Right lobe of liver (tissue), 4 donors: ENCODE measurements around the gene HSP90AB1.

Experiments used
- POLR2A ChIP-seq: fragments of 450-650 bp; IDR thresholded peaks from one replicate; pipeline ENCODE4 v1.6.1; 2017; ENCODE audit warnings: antibody characterized with exemption, mild to moderate bottlenecking
- TF ChIP-seq, protein P1 (sequence below), 4 donors: fragments of 200-600 bp in 3 of 4; fragments of 450-650 bp in 1 of 4; IDR thresholded peaks; one replicate each; pipeline versions ENCODE4 v1.5.1 to v1.8.0; 2016 to 2022; ENCODE audit warnings: antibody characterized with exemption in 4 of 4, mild to moderate bottlenecking in 2 of 4
- donor health status: DM: no; HTN: no; CAD: no.
- donor health status: DM: no; HTN: no; CAD: no.
- donor health status: DM: no; HTN: yes; CAD: no.

DNA sequence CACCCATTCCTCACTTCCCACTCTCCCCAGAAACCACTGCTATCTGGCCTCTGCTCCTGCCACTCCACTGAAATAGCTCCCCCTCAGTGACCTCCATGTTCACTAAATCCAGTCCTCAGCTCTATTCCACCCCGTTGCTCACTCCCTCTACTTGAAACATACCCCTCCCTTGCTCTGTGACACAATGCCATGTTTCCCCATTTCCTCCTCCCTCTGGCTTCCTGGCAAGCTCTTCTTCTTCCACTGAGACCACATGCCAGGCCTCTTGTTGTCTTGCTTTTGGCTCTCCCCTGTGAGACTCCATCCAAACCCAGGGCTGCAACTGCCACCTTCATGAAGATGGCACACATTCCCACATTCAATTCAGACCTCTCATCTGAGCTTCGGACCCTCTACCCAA lies 37.2 kb downstream of the HSP90AB1 start:
- TF ChIP-seq, protein P1, sequence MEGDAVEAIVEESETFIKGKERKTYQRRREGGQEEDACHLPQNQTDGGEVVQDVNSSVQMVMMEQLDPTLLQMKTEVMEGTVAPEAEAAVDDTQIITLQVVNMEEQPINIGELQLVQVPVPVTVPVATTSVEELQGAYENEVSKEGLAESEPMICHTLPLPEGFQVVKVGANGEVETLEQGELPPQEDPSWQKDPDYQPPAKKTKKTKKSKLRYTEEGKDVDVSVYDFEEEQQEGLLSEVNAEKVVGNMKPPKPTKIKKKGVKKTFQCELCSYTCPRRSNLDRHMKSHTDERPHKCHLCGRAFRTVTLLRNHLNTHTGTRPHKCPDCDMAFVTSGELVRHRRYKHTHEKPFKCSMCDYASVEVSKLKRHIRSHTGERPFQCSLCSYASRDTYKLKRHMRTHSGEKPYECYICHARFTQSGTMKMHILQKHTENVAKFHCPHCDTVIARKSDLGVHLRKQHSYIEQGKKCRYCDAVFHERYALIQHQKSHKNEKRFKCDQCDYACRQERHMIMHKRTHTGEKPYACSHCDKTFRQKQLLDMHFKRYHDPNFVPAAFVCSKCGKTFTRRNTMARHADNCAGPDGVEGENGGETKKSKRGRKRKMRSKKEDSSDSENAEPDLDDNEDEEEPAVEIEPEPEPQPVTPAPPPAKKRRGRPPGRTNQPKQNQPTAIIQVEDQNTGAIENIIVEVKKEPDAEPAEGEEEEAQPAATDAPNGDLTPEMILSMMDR (IDR thresholded peaks at IDR 0.05): no peak
- TF ChIP-seq POLR2A: no peak
